ENCODE results near the gene VHLL.

Gene VHLL

DNA sequence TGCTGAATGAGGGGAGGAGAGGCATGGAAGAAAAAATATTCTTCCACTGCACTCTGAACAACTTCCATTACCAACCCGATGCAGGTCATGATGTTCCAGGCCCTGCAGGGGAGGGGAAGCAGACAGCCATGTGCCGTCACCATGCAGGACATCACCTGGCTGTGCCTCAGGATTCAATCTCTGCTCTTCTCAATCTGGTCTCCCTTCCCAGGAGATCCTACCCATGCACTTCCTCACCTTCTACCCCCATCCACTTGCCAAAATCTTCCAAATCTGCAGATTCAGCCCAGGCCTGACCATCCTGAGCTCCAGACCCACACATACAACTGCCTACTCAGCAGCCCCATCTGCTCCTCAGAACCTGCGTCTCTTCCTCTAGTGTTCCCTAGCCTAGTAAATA lies 45.5 kb downstream of the VHLL start:
- no peak for DNase-seq (ENCODE audit: low read depth)

GRCh38 chr1:156251527-156251926 lies 47.6 kb downstream of the VHLL start:
- no peak for DNase-seq (ENCODE audit: low read depth)

GRCh38 chr1:156249593-156249992 lies 49.5 kb downstream of the VHLL start:
- no peak for DNase-seq (ENCODE audit: low read depth)
